ENCODE data around the gene JMJD8.

The JMJD8 gene

DNA sequence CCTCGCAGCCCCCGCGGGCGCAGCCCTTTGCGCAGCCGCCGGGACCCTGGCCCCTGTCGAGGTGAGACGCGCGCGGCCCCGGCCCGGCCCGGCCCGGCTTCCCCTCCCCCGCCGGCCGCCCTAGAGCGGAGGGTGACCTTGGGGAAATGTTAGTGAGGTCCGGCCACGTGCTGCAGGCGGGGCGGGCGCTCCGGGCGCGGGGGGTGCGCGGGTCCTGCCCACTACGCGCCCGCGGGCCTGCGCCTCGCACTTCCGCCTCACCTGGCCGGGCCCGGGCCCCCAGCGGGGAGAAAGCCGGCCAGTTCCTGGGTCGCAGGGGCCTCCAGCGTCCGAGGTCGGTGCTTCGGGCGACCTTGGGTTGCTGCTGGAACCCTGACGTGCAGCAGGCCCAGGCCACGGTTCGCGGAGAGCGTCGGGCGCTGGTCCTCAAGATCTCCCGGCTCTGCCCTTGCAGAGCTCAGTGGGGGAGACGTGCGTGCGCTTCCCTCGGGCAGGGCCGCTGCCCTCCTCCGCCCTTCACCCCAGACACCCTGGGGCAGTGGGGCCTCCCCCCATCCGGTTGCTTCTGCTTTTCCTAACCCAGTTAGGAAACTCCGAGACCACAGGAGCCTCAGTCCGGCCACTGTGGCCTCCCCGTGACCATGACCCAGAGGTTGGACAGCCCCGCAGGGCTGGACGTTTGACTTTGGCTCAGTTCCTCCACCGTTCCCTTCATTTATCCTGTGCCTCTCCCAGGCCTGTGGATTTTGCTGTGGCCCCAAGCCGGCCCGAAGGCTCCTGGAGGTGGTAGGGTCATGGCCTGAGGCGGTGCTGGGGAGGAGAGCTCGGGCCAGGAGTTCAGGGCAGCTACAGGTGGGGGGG is 41.7 kb downstream of the JMJD8 start:
- Histone ChIP-seq H3K4me1 (ENCODE audit: control insufficient read depth, insufficient read depth, low read length) (peaks cover 5% of the 10 kb centered on the region), H3K9me3 (ENCODE audit: control insufficient read depth, insufficient read depth, low read length) (no peaks in the 10 kb centered on the region)

DNA sequence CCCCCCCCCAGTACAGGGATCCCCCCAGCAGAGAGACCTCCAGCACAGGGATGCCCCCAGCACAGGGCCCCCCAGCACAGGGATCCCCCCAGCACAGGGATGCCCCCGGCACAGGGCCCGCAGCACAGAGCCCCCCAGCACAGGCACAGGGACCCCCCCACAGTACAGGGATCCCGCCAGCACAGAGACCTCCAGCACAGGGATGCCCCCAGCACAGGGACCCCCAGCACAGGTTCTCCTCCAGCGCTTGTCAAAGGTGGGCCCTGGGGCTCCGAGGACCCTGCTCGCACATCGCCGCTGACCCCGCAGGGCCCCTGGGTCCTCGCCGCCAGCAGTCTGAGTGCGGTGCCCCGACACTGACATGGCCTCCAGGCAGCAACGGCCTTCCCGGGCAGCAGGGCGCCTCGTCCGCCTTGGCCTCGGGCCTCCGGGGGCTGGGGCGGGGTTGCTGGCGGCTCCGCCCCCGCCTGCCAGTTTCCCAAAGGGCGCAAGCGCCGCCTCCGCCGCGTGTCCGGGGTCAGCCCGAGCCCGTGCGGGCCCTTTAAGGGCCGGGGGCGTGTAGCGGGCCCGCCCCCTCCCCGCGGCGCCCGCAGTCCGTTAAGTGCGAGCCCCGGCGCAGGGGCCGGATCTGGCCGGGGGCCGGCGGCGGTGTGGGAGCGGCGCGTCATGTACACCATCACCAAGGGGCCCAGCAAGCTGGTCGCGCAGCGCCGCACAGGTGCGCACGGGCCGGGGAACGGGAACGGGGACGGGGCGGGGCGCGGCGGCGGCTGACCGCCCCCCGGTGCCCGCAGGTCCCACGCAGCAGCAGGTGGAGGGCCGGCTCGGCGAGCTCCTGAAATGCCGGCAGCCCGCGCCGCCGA is 42.6 kb downstream of the JMJD8 start, which contains the start of gene MCRIP2:
MCRIP2 (plus strand) TSS at position 503 of the 863 bp plus-strand sequence; CDS start at position 667, 164 bp downstream.
- Histone ChIP-seq H3K36me3 (ENCODE audit: control insufficient read depth, insufficient read depth, low read length) (no peaks in the 10 kb centered on the region), H3K27me3 (ENCODE audit: control insufficient read depth, insufficient read depth, low read length) (no peaks in the 10 kb centered on the region), H3K4me3 (ENCODE audit: low read depth, low read length) (peak within 1 kb of the TSS; percentile 68), H3K9ac (ENCODE audit: low read depth, low read length) (peak within 1 kb of the TSS; percentile 83), H3K4me1 (ENCODE audit: control insufficient read depth, insufficient read depth, low read length) (peaks cover 5% of the 10 kb centered on the region), H3K9me3 (ENCODE audit: control insufficient read depth, insufficient read depth, low read length) (no peaks in the 10 kb centered on the region)

More for the DNA sequence above, 41.7 kb downstream of the JMJD8 start:
- H3K9ac ChIP-seq (ENCODE audit: low read depth, low read length): peak overlapping the region; percentile 83
- peak overlapping the region; percentile 68 for H3K4me3 ChIP-seq (ENCODE audit: low read depth, low read length)
- no peaks in the 10 kb centered on the region for H3K27me3 ChIP-seq (ENCODE audit: control insufficient read depth, insufficient read depth, low read length)
- no peaks in the 10 kb centered on the region for H3K36me3 ChIP-seq (ENCODE audit: control insufficient read depth, insufficient read depth, low read length)

DNA sequence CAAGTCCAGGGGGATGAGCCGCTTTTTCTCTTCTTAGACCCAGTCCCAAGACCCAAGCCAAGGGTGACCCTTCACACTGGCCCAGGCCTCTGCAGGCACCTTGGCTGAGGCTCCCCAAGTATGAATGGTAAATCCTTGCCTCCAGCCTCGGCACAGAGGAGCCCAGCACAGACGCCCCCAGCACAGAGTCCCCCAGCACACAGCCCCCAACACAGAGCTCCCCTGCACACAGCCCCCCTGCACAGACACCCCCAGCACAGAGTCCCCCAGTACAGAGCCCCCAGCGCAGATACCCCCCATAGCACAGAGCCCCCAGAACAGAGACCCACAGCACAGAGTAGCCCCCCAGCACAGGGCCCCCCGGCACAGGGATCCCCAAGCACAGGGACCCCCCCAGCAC is 43.5 kb downstream of the JMJD8 start:
- Histone ChIP-seq H3K9ac (ENCODE audit: low read depth, low read length) (no peak overlapping the region), H3K4me3 (ENCODE audit: low read depth, low read length) (no peak overlapping the region), H3K4me1 (ENCODE audit: control insufficient read depth, insufficient read depth, low read length) (peaks cover 5% of the 10 kb centered on the region), H3K27me3 (ENCODE audit: control insufficient read depth, insufficient read depth, low read length) (no peaks in the 10 kb centered on the region), H3K36me3 (ENCODE audit: control insufficient read depth, insufficient read depth, low read length) (no peaks in the 10 kb centered on the region), H3K9me3 (ENCODE audit: control insufficient read depth, insufficient read depth, low read length) (no peaks in the 10 kb centered on the region)

DNA sequence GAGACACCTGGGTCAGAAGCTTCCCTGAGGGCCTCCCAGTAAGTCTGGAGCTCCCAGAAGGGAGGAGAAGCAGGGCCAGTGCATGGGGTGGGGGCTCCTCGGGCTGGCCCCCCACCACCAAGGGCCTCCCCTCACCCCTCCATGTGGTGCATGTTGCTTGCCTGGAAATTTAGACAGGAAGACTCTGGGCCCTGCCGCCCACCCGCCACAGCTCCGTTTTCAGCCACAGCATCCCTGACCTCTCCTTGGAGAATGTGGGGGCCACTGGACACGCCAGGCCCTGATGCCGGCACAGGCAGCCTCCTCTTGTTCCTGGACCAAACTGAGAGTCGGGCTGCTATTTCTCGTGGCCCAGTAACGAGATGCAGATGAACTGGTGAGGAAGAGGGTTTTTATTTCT is 45.3 kb downstream of the JMJD8 start:
- Histone ChIP-seq H3K27me3 (ENCODE audit: control insufficient read depth, insufficient read depth, low read length) (no peaks in the 10 kb centered on the region), H3K36me3 (ENCODE audit: control insufficient read depth, insufficient read depth, low read length) (peaks cover 8% of the 10 kb centered on the region), H3K4me3 (ENCODE audit: low read depth, low read length) (no peak overlapping the region), H3K4me1 (ENCODE audit: control insufficient read depth, insufficient read depth, low read length) (peaks cover 5% of the 10 kb centered on the region), H3K9ac (ENCODE audit: low read depth, low read length) (no peak overlapping the region), H3K9me3 (ENCODE audit: control insufficient read depth, insufficient read depth, low read length) (no peaks in the 10 kb centered on the region)

DNA sequence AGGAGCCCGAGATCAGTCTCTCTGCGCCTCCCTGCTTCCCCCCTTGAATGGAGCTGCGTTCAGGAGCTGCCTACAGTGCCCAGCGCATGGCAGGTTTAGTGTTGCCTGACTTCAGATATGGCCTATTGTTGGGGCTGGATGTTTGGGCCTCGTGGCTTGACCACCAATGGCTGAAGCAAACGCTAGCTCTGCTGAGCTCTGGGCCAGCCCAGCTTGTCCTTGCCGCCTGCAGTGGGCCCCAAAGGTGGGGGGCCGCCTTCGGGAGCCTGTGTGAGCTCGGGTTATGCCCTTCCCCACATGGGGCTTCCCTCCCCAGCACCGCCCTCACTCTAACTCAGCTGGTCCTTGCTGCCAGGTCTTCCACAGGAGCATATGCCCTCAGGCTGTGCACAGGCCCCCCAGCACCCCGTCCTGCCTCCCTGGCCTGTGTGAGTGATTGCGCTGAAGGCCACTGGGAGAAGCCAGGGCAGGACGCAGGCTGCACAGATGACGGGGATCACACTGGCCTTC is 46.0 kb downstream of the JMJD8 start:
- H3K4me1 ChIP-seq (ENCODE audit: control insufficient read depth, insufficient read depth, low read length): peaks cover 5% of the 10 kb centered on the region

DNA sequence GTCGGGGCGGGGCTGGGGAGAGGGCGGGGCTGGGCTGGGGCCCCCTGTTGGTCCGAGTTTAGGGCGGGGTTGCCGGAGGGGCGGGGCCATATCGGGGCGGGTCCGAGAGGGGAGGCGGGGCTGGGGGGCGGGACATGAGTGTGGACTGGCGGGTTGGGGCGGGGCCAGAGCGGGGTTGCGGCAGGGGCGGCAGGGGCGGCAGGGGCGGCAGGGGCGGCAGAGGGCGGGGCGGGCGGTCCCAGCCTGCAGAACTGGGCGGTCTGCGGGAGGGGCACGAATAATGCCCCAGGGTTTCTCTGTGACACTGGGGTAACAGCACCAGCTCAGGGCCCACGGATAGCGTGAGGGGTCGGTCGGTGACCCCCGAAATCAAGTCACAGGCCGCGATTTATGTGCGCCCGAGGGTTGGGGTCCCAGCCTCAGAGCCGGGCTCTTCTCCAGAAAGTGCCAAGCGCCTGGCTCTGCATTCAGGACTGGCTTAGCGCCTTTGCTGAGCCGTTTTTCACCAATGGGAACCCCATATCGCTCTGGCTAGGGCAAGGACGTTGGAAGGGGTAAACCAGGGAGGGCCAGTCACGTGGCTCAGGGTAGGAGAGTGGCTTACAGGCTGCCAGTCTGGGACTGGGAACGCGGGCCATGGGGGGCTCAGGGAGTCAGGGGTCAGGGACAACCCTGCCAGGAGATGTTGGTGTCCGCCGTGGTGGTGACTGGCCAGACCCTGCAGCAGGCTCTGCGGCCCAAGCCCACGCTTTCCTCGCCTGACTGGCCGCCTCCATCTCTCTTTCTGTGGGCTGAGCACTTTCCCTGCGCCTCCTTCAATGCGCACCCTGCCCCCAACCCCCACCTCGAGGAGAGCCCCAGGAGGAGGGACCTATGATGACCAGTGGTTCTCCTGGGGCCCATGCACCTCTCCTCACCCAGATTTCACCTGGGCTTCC is 46.8 kb downstream of the JMJD8 start:
- Histone ChIP-seq H3K4me3 (ENCODE audit: low read depth, low read length) (peak overlapping the region; percentile 91), H3K9me3 (ENCODE audit: control insufficient read depth, insufficient read depth, low read length) (no peaks in the 10 kb centered on the region), H3K9ac (ENCODE audit: low read depth, low read length) (no peak overlapping the region), H3K27me3 (ENCODE audit: control insufficient read depth, insufficient read depth, low read length) (no peaks in the 10 kb centered on the region), H3K36me3 (ENCODE audit: control insufficient read depth, insufficient read depth, low read length) (peaks cover 12% of the 10 kb centered on the region), H3K4me1 (ENCODE audit: control insufficient read depth, insufficient read depth, low read length) (peaks cover 5% of the 10 kb centered on the region)

More for the DNA sequence above, 46.0 kb downstream of the JMJD8 start:
- Histone ChIP-seq H3K9ac (ENCODE audit: low read depth, low read length) (peak overlapping the region; percentile 47), H3K9me3 (ENCODE audit: control insufficient read depth, insufficient read depth, low read length) (no peaks in the 10 kb centered on the region), H3K36me3 (ENCODE audit: control insufficient read depth, insufficient read depth, low read length) (peaks cover 10% of the 10 kb centered on the region), H3K27me3 (ENCODE audit: control insufficient read depth, insufficient read depth, low read length) (no peaks in the 10 kb centered on the region), H3K4me3 (ENCODE audit: low read depth, low read length) (peak overlapping the region; percentile 39)

DNA sequence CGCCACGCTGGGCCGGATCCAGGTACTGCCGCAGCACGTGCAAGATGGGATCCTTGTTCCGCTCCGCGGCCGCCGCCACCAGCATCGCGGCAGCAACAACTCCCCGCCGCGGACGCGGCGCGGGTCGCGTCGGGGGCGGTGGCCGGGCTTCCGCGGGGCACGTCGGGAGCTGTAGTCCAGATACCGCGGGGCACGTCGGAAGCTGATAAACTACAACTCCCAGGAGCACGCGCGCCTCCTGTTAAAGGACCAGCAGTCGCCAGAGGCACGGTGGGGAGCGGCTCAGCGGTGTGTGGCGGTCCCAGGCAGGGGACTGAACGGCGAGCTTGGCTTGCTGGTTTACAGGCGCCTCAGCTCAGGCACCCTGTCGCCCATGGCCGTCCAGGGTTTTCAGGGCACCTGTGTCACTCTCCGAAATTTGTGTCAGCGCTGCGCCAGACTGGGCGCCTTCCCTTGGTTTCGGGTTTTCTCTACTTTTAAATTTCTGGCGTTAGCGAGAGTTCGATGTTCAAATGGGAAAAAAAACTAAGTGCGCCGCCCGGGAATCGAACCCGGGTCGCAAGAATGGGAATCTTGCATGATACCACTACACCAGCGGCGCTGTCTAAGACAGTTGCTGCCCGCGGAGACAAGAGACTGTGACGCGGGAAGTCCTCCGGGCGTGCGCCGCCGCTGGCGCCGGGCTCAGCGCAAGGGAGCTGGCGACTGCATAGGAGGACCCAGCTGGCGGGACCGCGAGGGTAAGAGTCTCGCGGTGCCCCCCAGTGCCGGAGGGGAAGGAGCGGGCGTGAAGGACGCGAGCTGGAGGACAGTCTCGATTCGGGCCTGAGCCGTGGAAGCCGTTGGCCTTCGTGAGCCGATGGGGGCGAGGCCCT is 47.7 kb downstream of the JMJD8 start, which contains the start of gene METTL26:
METTL26 (minus strand) TSS at position 100 of the 875 bp plus-strand sequence; CDS start at position 85, 15 bp downstream.
- H3K27me3 ChIP-seq (ENCODE audit: control insufficient read depth, insufficient read depth, low read length): no peaks in the 10 kb centered on the region
- peak within 1 kb of the TSS; percentile 91 for H3K4me3 ChIP-seq (ENCODE audit: low read depth, low read length)
- H3K36me3 ChIP-seq (ENCODE audit: control insufficient read depth, insufficient read depth, low read length): peaks cover 12% of the 10 kb centered on the region
- H3K9me3 ChIP-seq (ENCODE audit: control insufficient read depth, insufficient read depth, low read length): no peaks in the 10 kb centered on the region
- H3K4me1 ChIP-seq (ENCODE audit: control insufficient read depth, insufficient read depth, low read length): peaks cover 5% of the 10 kb centered on the region
- peak within 1 kb of the TSS; percentile 47 for H3K9ac ChIP-seq (ENCODE audit: low read depth, low read length)

DNA sequence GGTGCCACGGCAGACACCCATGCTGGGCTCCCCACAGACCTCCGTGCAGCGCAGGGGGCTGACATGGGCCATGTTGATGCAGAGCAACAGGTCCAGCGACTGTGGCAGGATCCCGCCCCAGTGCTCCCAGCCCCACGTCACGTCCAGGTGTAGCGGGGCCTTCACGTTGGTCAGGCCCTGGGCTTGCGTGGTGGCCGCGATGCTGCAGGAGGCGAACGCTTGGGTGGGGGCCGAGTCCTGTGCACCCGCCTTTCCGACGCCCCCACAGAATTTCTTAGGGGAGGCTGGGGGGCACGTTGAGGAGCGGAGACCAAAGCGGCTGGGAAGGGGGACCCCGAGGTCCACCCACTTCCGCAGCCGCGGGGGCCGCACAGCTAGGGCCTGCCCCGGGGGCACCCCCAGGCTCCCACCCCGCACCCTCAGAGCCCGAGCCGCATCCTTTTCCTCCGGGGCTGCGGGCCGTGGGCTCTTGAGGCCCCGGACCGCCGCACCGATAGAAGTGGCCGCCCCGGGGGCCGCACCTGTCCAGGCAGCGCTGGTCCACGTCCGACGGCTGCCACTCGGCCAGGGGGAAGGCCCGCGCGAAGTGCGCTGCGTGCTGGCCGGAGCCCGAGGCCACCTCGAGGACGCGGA is 48.4 kb downstream of the JMJD8 start:
- Histone ChIP-seq H3K4me3 (ENCODE audit: low read depth, low read length) (peak overlapping the region; percentile 91), H3K36me3 (ENCODE audit: control insufficient read depth, insufficient read depth, low read length) (peaks cover 12% of the 10 kb centered on the region), H3K27me3 (ENCODE audit: control insufficient read depth, insufficient read depth, low read length) (no peaks in the 10 kb centered on the region), H3K9me3 (ENCODE audit: control insufficient read depth, insufficient read depth, low read length) (no peaks in the 10 kb centered on the region), H3K4me1 (ENCODE audit: control insufficient read depth, insufficient read depth, low read length) (peaks cover 5% of the 10 kb centered on the region), H3K9ac (ENCODE audit: low read depth, low read length) (no peak overlapping the region)

DNA sequence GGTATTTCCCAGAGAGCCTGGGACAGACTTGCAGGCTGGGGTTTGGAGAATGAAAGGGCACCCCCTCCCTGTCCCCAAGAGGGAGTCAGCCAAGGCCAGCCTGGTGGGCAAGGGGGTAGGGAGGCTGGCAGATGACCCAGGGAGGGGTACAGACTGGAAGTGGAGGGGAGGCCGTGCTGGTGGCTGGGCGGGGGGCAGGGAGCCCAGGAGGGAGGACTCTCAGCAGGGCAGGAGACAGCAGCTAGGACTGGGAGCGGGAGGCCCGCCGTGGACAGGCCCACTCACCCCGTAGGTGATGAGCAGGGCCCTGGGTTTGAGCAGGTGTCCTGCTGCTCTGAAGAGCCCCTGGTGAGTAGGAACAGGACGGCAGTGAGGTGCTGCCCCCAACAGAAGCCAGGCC is 49.1 kb downstream of the JMJD8 start:
- H3K4me3 ChIP-seq (ENCODE audit: low read depth, low read length): no peak overlapping the region
- no peaks in the 10 kb centered on the region for H3K27me3 ChIP-seq (ENCODE audit: control insufficient read depth, insufficient read depth, low read length)
- no peaks in the 10 kb centered on the region for H3K9me3 ChIP-seq (ENCODE audit: control insufficient read depth, insufficient read depth, low read length)
- no peak overlapping the region for H3K9ac ChIP-seq (ENCODE audit: low read depth, low read length)
- H3K36me3 ChIP-seq (ENCODE audit: control insufficient read depth, insufficient read depth, low read length): peaks cover 12% of the 10 kb centered on the region
- peaks cover 7% of the 10 kb centered on the region for H3K4me1 ChIP-seq (ENCODE audit: control insufficient read depth, insufficient read depth, low read length)
